ENCODE results near the gene GRK5.

The GRK5 gene

GRCh38 chr10:119399466-119399865, 192.1 kb downstream of the GRK5 start:
- no peaks in the 10 kb centered on the region for H3F3A ChIP-seq (ENCODE audit: insufficient read depth)
- no peaks in the 10 kb centered on the region for H3K27me3 ChIP-seq (ENCODE audit: low read length)
- H3K9ac ChIP-seq (ENCODE audit: low read length) = no peak overlapping the region
- TF ChIP-seq CTCF (IDR thresholded peaks at IDR 0.05; ENCODE audit: insufficient read depth, low read length, poor library complexity, severe bottlenecking) (no peak), EZH2phosphoT487 (conservative IDR thresholded peaks at IDR 0.05; ENCODE audit: low read length) (no peak)
- no peaks in the 10 kb centered on the region for H4K20me1 ChIP-seq (ENCODE audit: low read depth, low read length)
- no peaks in the 10 kb centered on the region for H3K9me3 ChIP-seq (ENCODE audit: insufficient read depth, low read length)
- no peak overlapping the region for H3K4me2 ChIP-seq (ENCODE audit: low read depth, low read length, poor library complexity, severe bottlenecking)
- no peak overlapping the region for H3K4me3 ChIP-seq (ENCODE audit: insufficient read depth, low read length, poor library complexity, severe bottlenecking)
- no peaks in the 10 kb centered on the region for H3K79me2 ChIP-seq (ENCODE audit: insufficient read depth, low read length)
- H3K36me3 ChIP-seq (ENCODE audit: low read length) = no peaks in the 10 kb centered on the region
- H2AFZ ChIP-seq (ENCODE audit: low read depth, low read length, severe bottlenecking) = no peak overlapping the region
- no peak overlapping the region for H3K27ac ChIP-seq (ENCODE audit: low read depth, low read length)
- H3K9me2 ChIP-seq (replicated peaks; ENCODE audit: insufficient read depth, low read length) = no peaks in the 10 kb centered on the region

- Histone ChIP-seq H3K27me3 (ENCODE audit: low read length) (no peaks in the 10 kb centered on the region), H3K9ac (ENCODE audit: low read length) (no peak overlapping the region), H3K27ac (ENCODE audit: low read depth, low read length) (no peak overlapping the region), H3K4me3 (ENCODE audit: insufficient read depth, low read length, poor library complexity, severe bottlenecking) (no peak overlapping the region), H4K20me1 (ENCODE audit: low read depth, low read length) (no peaks in the 10 kb centered on the region), H2AFZ (ENCODE audit: low read depth, low read length, severe bottlenecking) (no peak overlapping the region), H3K9me2 (replicated peaks; ENCODE audit: insufficient read depth, low read length) (no peaks in the 10 kb centered on the region), H3K79me2 (ENCODE audit: insufficient read depth, low read length) (no peaks in the 10 kb centered on the region), H3K4me2 (ENCODE audit: low read depth, low read length, poor library complexity, severe bottlenecking) (no peak overlapping the region), H3K9me3 (ENCODE audit: insufficient read depth, low read length) (no peaks in the 10 kb centered on the region), H3F3A (ENCODE audit: insufficient read depth) (no peaks in the 10 kb centered on the region), H3K36me3 (ENCODE audit: low read length) (no peaks in the 10 kb centered on the region)
- no peak for TF ChIP-seq EZH2phosphoT487 (conservative IDR thresholded peaks at IDR 0.05; ENCODE audit: low read length)
- TF ChIP-seq CTCF (IDR thresholded peaks at IDR 0.05; ENCODE audit: insufficient read depth, low read length, poor library complexity, severe bottlenecking) = no peak
These were observed 194.5 kb downstream of the GRK5 start for GRCh38 chr10:119401671-119402395.

GRCh38 chr10:119403921-119404320, 196.6 kb downstream of the GRK5 start:
- TF ChIP-seq CTCF (IDR thresholded peaks at IDR 0.05; ENCODE audit: insufficient read depth, low read length, poor library complexity, severe bottlenecking) = no peak
- TF ChIP-seq EZH2phosphoT487 (conservative IDR thresholded peaks at IDR 0.05; ENCODE audit: low read length) = no peak
- H3F3A ChIP-seq (ENCODE audit: insufficient read depth) = no peaks in the 10 kb centered on the region
- H3K9me3 ChIP-seq (ENCODE audit: insufficient read depth, low read length) = no peaks in the 10 kb centered on the region
- H3K4me2 ChIP-seq (ENCODE audit: low read depth, low read length, poor library complexity, severe bottlenecking) = no peak overlapping the region
- no peak overlapping the region for H3K4me3 ChIP-seq (ENCODE audit: insufficient read depth, low read length, poor library complexity, severe bottlenecking)
- no peaks in the 10 kb centered on the region for H3K27me3 ChIP-seq (ENCODE audit: low read length)
- H2AFZ ChIP-seq (ENCODE audit: low read depth, low read length, severe bottlenecking) = no peak overlapping the region
- H3K9me2 ChIP-seq (replicated peaks; ENCODE audit: insufficient read depth, low read length) = no peaks in the 10 kb centered on the region
- H4K20me1 ChIP-seq (ENCODE audit: low read depth, low read length) = no peaks in the 10 kb centered on the region
- no peak overlapping the region for H3K9ac ChIP-seq (ENCODE audit: low read length)
- no peaks in the 10 kb centered on the region for H3K36me3 ChIP-seq (ENCODE audit: low read length)
- no peaks in the 10 kb centered on the region for H3K79me2 ChIP-seq (ENCODE audit: insufficient read depth, low read length)
- H3K27ac ChIP-seq (ENCODE audit: low read depth, low read length) = no peak overlapping the region
